ENCODE data around the gene FER1L5. TPM values are rescaled to one million over a fixed set of nuclear protein-coding genes. Genes with fewer than 3 reads are reported as not detected.

FER1L5 gene
- total RNA-seq, 2 experiments from 2014 or later, result not detected

- H3K36me3 Mint-ChIP-seq (ENCODE audit: low read depth), result peaks cover 57% of the 10 kb centered on the region
- peaks cover 19% of the 10 kb centered on the region for H3K4me1 Mint-ChIP-seq
- H3K27me3 Mint-ChIP-seq, result no peaks in the 10 kb centered on the region
- no peaks in the 10 kb centered on the region for H3K9me3 Mint-ChIP-seq (ENCODE audit: low read depth)
- H3K27ac Mint-ChIP-seq, result peak overlapping the region; percentile 86
- ChIA-PET POLR2A (no interaction called here), CTCF (interaction anchor here (1.7 kb wide), 1 partner anchor 145 kb away, joined by 4 read pairs; the partner anchor contains the start of gene CNNM4)
- DNase-seq (no peak), ATAC-seq (no peak)
- H3K4me3 Mint-ChIP-seq, result no peak overlapping the region
- intact Hi-C loops (cut with DNase I, micrococcal nuclease), result no loop called here
Observed at GRCh38 chr2:96616535-96616934, 26.0 kb upstream of the FER1L5 start.

GRCh38 chr2:96617012-96617411, 25.6 kb upstream of the FER1L5 start:
- peaks cover 54% of the 10 kb centered on the region for H3K36me3 Mint-ChIP-seq (ENCODE audit: low read depth)
- DNase-seq (no peak), ATAC-seq (peak; percentile 17)
- H3K9me3 Mint-ChIP-seq (ENCODE audit: low read depth), result no peaks in the 10 kb centered on the region
- no peaks in the 10 kb centered on the region for H3K27me3 Mint-ChIP-seq
- intact Hi-C loops (cut with DNase I, micrococcal nuclease), result no loop called here
- peaks cover 19% of the 10 kb centered on the region for H3K4me1 Mint-ChIP-seq
- ChIA-PET CTCF (no interaction called here), POLR2A (interaction anchor here (0.9 kb wide), 1 partner anchor 21 kb away, joined by 4 read pairs; the partner anchor contains the start of gene KANSL3)
- no peak overlapping the region for H3K4me3 Mint-ChIP-seq
- peak overlapping the region; percentile 86 for H3K27ac Mint-ChIP-seq

- Mint-ChIP-seq H3K4me1 (peaks cover 19% of the 10 kb centered on the region), H3K36me3 (ENCODE audit: low read depth) (peaks cover 41% of the 10 kb centered on the region), H3K4me3 (no peak overlapping the region), H3K9me3 (ENCODE audit: low read depth) (no peaks in the 10 kb centered on the region), H3K27ac (peak overlapping the region; percentile 58), H3K27me3 (no peaks in the 10 kb centered on the region)
- intact Hi-C loops (cut with DNase I, micrococcal nuclease), result no loop called here
- POLR2A ChIA-PET, result interaction anchor here (0.6 kb wide), 1 partner anchor 165 kb away, joined by 3 read pairs; no protein-coding TSS in a partner anchor
- CTCF ChIA-PET, result interaction anchor here (0.6 to 1.2 kb wide), 3 partner anchors 13 to 19 kb away, joined by 3 read pairs; no protein-coding TSS in a partner anchor
- ATAC-seq, result no peak
- no peak for DNase-seq
Observed at GRCh38 chr2:96618596-96619283, 23.8 kb upstream of the FER1L5 start.

- intact Hi-C loops (cut with DNase I, micrococcal nuclease), result no loop called here
- Mint-ChIP-seq H3K27ac (no peak overlapping the region), H3K4me1 (peaks cover 13% of the 10 kb centered on the region), H3K36me3 (ENCODE audit: low read depth) (peaks cover 28% of the 10 kb centered on the region), H3K27me3 (no peaks in the 10 kb centered on the region), H3K9me3 (ENCODE audit: low read depth) (no peaks in the 10 kb centered on the region), H3K4me3 (no peak overlapping the region)
- CTCF ChIA-PET, result no interaction called here
- ATAC-seq (no peak), DNase-seq (no peak)
- POLR2A ChIA-PET, result no interaction called here
Observed at GRCh38 chr2:96622544-96622943, 20.0 kb upstream of the FER1L5 start.

GRCh38 chr2:96623116-96623515, 19.4 kb upstream of the FER1L5 start:
- Mint-ChIP-seq H3K36me3 (ENCODE audit: low read depth) (peaks cover 32% of the 10 kb centered on the region), H3K4me1 (peaks cover 12% of the 10 kb centered on the region), H3K27me3 (no peaks in the 10 kb centered on the region), H3K27ac (no peak overlapping the region), H3K9me3 (ENCODE audit: low read depth) (no peaks in the 10 kb centered on the region), H3K4me3 (no peak overlapping the region)
- CTCF ChIA-PET, result interaction anchor here (1.1 kb wide), 1 partner anchor 219 kb away, joined by 3 read pairs; no protein-coding TSS in a partner anchor
- POLR2A ChIA-PET, result interaction anchor here (1.7 kb wide), 1 partner anchor 14 kb away, joined by 4 read pairs; the partner anchor contains the start of gene KANSL3
- ATAC-seq (no peak), DNase-seq (no peak)
- intact Hi-C loops (cut with DNase I, micrococcal nuclease), result no loop called here

GRCh38 chr2:96625571-96626552, 16.7 kb upstream of the FER1L5 start:
- DNase-seq (no peak), ATAC-seq (no peak)
- Mint-ChIP-seq H3K36me3 (ENCODE audit: low read depth) (peaks cover 32% of the 10 kb centered on the region), H3K9me3 (ENCODE audit: low read depth) (no peaks in the 10 kb centered on the region), H3K4me1 (peaks cover 9% of the 10 kb centered on the region), H3K27me3 (no peaks in the 10 kb centered on the region), H3K4me3 (no peak overlapping the region), H3K27ac (no peak overlapping the region)
- POLR2A ChIA-PET, result no interaction called here
- intact Hi-C loops (cut with DNase I, micrococcal nuclease), result no loop called here
- CTCF ChIA-PET, result interaction anchor here (1.0 kb wide), 1 partner anchor 48 kb away, joined by 3 read pairs; no protein-coding TSS in a partner anchor

GRCh38 chr2:96626553-96626942, 16.0 kb upstream of the FER1L5 start:
- intact Hi-C loops (cut with DNase I, micrococcal nuclease), result no loop called here
- Mint-ChIP-seq H3K27me3 (no peaks in the 10 kb centered on the region), H3K36me3 (ENCODE audit: low read depth) (peaks cover 34% of the 10 kb centered on the region), H3K27ac (no peak overlapping the region), H3K9me3 (ENCODE audit: low read depth) (no peaks in the 10 kb centered on the region), H3K4me1 (peaks cover 9% of the 10 kb centered on the region), H3K4me3 (no peak overlapping the region)
- ChIA-PET POLR2A (no interaction called here), CTCF (interaction anchor here (1.2 kb wide), 1 partner anchor 72 kb away, joined by 4 read pairs; no protein-coding TSS in a partner anchor)
- DNase-seq (no peak), ATAC-seq (no peak)

- Mint-ChIP-seq H3K27ac (no peak overlapping the region), H3K4me3 (no peak overlapping the region), H3K9me3 (ENCODE audit: low read depth) (no peaks in the 10 kb centered on the region), H3K27me3 (no peaks in the 10 kb centered on the region), H3K36me3 (ENCODE audit: low read depth) (peaks cover 63% of the 10 kb centered on the region), H3K4me1 (peaks cover 28% of the 10 kb centered on the region)
- ATAC-seq (no peak), DNase-seq (no peak)
- ChIA-PET POLR2A (no interaction called here), CTCF (interaction anchor here (0.8 to 1.0 kb wide), 2 partner anchors 132 to 181 kb away, joined by 3 to 4 read pairs; no protein-coding TSS in a partner anchor)
- intact Hi-C loops (cut with DNase I, micrococcal nuclease), result no loop called here
Observed at GRCh38 chr2:96631804-96632435, 10.6 kb upstream of the FER1L5 start.

GRCh38 chr2:96633641-96634040, 8.9 kb upstream of the FER1L5 start:
- no peaks in the 10 kb centered on the region for H3K27me3 Mint-ChIP-seq
- no peak overlapping the region for H3K27ac Mint-ChIP-seq
- DNase-seq (no peak), ATAC-seq (no peak)
- ChIA-PET POLR2A (interaction anchor here (0.7 kb wide), 1 partner anchor 134 kb away, joined by 3 read pairs; no protein-coding TSS in a partner anchor), CTCF (interaction anchor here (1.3 kb wide), 1 partner anchor 22 kb away, joined by 3 read pairs; no protein-coding TSS in a partner anchor)
- no peaks in the 10 kb centered on the region for H3K9me3 Mint-ChIP-seq (ENCODE audit: low read depth)
- H3K36me3 Mint-ChIP-seq (ENCODE audit: low read depth), result peaks cover 59% of the 10 kb centered on the region
- peaks cover 30% of the 10 kb centered on the region for H3K4me1 Mint-ChIP-seq
- no peak overlapping the region for H3K4me3 Mint-ChIP-seq
- intact Hi-C loops (cut with DNase I, micrococcal nuclease), result no loop called here

- no peaks in the 10 kb centered on the region for H3K9me3 Mint-ChIP-seq (ENCODE audit: low read depth)
- ChIA-PET CTCF (interaction anchor here (0.9 to 1.9 kb wide), 5 partner anchors 18 to 476 kb away, joined by 3 to 13 read pairs (median 4); partner anchors contain the start of genes ANKRD36 and CNNM4), POLR2A (interaction anchor here (0.5 to 1.9 kb wide), 6 partner anchors 8 to 1051 kb away, joined by 3 to 11 read pairs (median 4); no protein-coding TSS in a partner anchor)
- DNase-seq, result no peak
- H3K27ac Mint-ChIP-seq, result peak overlapping the region; percentile 24
- intact Hi-C loops (cut with DNase I, micrococcal nuclease), result loop anchor here (5.0 kb wide), 4 partner anchors 104 to 1026 kb away; partner anchors contain the start of genes ACTR1B (in 1 of the 2), ANKRD39 (in 1 of the 2) and CNNM3 (in 1 of the 2)
- no peak for ATAC-seq
- H3K36me3 Mint-ChIP-seq (ENCODE audit: low read depth), result peaks cover 37% of the 10 kb centered on the region
- H3K27me3 Mint-ChIP-seq, result no peaks in the 10 kb centered on the region
- peak overlapping the region; percentile 91 for H3K4me3 Mint-ChIP-seq
- H3K4me1 Mint-ChIP-seq, result peaks cover 30% of the 10 kb centered on the region
Observed at GRCh38 chr2:96636551-96637171, 5.9 kb upstream of the FER1L5 start.

Data from activated CD4-positive, alpha-beta T cell treated with anti-CD3 and anti-CD28 coated beads for 36 hours (primary cell).